Measurements from ENCODE around the gene ANK2. TPM values are rescaled to one million over a fixed set of nuclear protein-coding genes. Genes with fewer than 3 reads are reported as not detected.

ANK2 gene
- total RNA-seq, 4 donors from 2014 or later = 25.9 to 64.4 (median 55.4) TPM

DNA sequence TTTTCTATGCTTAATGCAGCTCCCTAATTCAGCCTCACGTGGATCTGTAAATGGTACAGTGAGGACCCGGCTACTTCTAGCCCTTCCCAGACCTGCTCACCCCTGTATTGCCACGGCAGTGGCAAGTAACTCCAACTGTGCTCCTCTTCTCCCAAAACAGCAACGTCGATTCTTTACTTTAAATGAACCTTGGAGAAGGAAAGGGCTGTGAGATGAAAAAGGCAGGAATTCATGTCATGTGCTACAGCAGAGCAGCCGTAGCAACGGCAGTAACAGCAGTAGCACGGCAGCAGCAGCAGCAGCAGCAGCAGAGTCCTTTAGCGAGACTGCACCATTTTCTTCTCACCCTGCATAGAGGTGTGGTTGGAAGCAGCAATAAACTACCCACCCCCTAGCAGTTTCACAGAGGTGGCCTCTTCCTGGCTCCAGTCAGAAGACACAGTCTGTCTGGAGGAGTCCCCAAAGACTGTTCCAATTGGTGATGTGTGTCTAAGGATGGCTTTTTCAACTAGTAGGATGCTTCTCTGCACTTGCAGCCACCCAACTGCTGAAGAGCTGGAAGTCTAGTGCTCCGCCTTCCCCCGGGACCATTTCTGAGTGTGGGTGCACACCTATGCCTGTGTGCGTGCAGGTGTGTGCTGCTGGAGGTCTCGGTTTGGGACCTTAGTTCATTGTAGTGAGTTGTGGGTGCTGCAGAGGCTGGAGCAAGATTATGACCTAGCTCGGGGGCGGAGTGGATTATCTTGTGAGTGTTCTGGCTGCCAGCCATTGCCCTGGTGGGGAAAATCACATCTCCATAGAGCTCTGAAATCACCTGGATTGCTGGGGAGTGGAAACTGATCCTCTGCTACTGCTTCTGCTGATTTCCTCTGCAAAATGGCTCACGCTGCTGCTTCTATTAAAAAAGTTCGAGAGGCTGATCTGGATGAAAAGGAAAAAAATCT, 67.2 kb downstream of the ANK2 start:
- H3K4me1 ChIP-seq = no peaks in the 10 kb centered on the region
- no peaks in the 10 kb centered on the region for H3K36me3 ChIP-seq
- no peaks in the 10 kb centered on the region for H3K27me3 ChIP-seq
- peak overlapping the region in 2 of 3 donors; percentile 52 to 58 for H3K27ac ChIP-seq
- peak overlapping the region; percentile 9 to 20 (median 17) for H3K4me3 ChIP-seq (replicated peaks in 1 of 3)
- peak in 1 of 2 donors; percentile 67 for TF ChIP-seq POLR2A (IDR thresholded peaks at IDR 0.05)
- TF ChIP-seq, protein P1, sequence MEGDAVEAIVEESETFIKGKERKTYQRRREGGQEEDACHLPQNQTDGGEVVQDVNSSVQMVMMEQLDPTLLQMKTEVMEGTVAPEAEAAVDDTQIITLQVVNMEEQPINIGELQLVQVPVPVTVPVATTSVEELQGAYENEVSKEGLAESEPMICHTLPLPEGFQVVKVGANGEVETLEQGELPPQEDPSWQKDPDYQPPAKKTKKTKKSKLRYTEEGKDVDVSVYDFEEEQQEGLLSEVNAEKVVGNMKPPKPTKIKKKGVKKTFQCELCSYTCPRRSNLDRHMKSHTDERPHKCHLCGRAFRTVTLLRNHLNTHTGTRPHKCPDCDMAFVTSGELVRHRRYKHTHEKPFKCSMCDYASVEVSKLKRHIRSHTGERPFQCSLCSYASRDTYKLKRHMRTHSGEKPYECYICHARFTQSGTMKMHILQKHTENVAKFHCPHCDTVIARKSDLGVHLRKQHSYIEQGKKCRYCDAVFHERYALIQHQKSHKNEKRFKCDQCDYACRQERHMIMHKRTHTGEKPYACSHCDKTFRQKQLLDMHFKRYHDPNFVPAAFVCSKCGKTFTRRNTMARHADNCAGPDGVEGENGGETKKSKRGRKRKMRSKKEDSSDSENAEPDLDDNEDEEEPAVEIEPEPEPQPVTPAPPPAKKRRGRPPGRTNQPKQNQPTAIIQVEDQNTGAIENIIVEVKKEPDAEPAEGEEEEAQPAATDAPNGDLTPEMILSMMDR (IDR thresholded peaks at IDR 0.05) = peak in 1 of 6 experiments; percentile 14
- WGBS, 2 donors = 33 to 42% methylated on average over 17 of the region's 17 CpGs
- peak; percentile 33 to 46 for DNase-seq
- intact Hi-C loops (cut with DNase I) = no loop called here
- H3K9me3 ChIP-seq = no peaks in the 10 kb centered on the region

DNA sequence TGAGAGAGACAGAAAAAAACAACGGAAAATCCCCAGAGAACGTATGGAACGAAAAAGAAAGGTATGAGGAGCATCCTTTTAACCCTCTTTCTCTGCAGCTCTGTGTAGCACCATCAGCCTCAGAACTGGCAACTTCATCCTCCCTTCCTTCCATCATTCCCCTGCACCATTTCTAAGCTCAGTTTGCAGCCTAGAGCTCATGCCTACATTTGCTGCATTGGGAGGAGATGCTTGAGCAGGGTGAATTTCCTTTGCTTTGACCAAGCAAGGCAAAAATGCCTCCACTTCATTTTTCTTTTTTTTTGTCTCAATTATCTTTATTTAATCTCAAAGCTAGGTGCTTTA, 67.9 kb downstream of the ANK2 start:
- intact Hi-C loops (cut with DNase I) = no loop called here
- Histone ChIP-seq H3K9me3 (no peaks in the 10 kb centered on the region), H3K36me3 (no peaks in the 10 kb centered on the region), H3K27ac (no peak overlapping the region), H3K27me3 (no peaks in the 10 kb centered on the region), H3K4me1 (no peaks in the 10 kb centered on the region), H3K4me3 (replicated peaks in 1 of 3) (peak overlapping the region in 2 of 3 donors; percentile 17 to 20)
- TF ChIP-seq, protein P1 (IDR thresholded peaks at IDR 0.05) = no peak
- TF ChIP-seq POLR2A (IDR thresholded peaks at IDR 0.05) = no peak
- DNase-seq = no peak
- 49 to 61% methylated on average over 3 of the region's 3 CpGs for WGBS, 2 donors

DNA sequence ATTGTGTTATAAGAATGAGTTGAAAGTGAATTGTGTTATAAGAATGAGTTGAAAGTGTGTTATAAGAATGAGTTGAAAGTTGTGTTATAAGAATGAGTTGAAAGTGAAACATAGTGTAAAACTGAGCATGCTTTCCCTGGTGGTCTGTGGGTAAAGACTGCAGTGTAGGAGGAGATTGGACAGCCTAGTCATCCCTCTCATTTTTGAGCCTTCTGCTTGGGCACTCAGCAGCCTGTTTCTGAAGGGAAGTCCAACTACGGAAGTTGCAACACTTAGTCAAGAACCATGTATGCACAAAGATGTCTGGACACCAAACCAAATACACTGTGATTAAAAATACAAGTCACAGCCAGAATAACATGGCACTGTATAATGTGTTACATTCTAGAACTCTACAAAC, 72.6 kb downstream of the ANK2 start:
- H3K27me3 ChIP-seq = no peaks in the 10 kb centered on the region
- DNase-seq = no peak
- no peaks in the 10 kb centered on the region for H3K9me3 ChIP-seq
- no peak overlapping the region for H3K27ac ChIP-seq
- no peak for TF ChIP-seq POLR2A (IDR thresholded peaks at IDR 0.05)
- TF ChIP-seq, protein P1 (IDR thresholded peaks at IDR 0.05) = no peak
- H3K4me1 ChIP-seq = peaks cover 3 to 10% of the 10 kb centered on the region in 2 donors
- WGBS, 2 donors = 88 to 96% methylated on average over 1 of the region's 1 CpG
- H3K4me3 ChIP-seq (replicated peaks in 1 of 3) = no peak overlapping the region
- intact Hi-C loops (cut with DNase I) = no loop called here
- H3K36me3 ChIP-seq = no peaks in the 10 kb centered on the region

DNA sequence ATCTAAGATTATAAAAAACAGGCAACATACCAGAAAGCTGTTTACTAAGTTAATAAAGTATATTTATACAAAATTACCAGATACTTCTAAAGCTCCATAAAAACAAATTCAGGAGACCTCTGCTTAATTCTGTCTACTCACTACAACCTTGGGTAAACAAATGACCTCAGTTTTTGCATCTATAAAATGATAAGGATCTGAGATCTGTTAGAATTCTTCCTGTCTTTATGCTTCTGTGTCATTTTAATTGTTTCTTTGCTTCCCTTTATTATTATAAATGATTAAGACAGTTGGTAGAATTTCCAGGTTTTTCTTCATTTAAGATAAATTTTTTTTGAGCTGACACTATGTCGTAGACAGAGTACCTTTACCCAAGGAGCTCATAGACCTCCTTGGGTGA, 76.0 kb downstream of the ANK2 start:
- Histone ChIP-seq H3K36me3 (no peaks in the 10 kb centered on the region), H3K27me3 (no peaks in the 10 kb centered on the region), H3K9me3 (no peaks in the 10 kb centered on the region), H3K27ac (no peak overlapping the region), H3K4me1 (peaks cover 8 to 13% of the 10 kb centered on the region in 2 donors), H3K4me3 (replicated peaks in 1 of 3) (no peak overlapping the region)
- no peak for TF ChIP-seq POLR2A (IDR thresholded peaks at IDR 0.05)
- TF ChIP-seq, protein P1 (IDR thresholded peaks at IDR 0.05) = no peak
- WGBS, 2 donors = 93 to 96% methylated on average over 1 of the region's 1 CpG
- no peak for DNase-seq
- intact Hi-C loops (cut with DNase I) = no loop called here

DNA sequence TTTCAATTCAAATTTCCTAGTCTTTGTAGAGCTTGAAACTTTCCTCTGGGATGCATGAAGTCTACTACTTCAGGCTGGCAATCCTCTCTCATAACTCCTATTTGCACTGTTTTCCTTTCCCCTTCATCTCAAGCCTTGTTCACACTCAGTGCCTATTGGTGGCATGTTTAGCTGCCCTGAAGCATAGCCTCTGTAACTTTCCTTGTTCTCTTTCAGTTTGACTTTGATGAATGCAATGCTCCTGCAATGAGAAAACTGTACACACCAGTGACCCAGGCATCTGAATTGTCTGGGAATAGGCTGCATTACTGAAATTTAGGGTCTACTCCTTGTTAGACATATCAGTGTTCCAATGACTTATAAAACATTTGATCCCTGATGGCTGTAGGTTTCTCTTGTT, 81.7 kb downstream of the ANK2 start:
- no peak for TF ChIP-seq POLR2A (IDR thresholded peaks at IDR 0.05)
- TF ChIP-seq, protein P1 (IDR thresholded peaks at IDR 0.05) = no peak
- peaks cover 5 to 12% of the 10 kb centered on the region in 2 donors for H3K4me1 ChIP-seq
- H3K27ac ChIP-seq = no peak overlapping the region
- H3K4me3 ChIP-seq (replicated peaks in 1 of 3) = no peak overlapping the region
- intact Hi-C loops (cut with DNase I) = no loop called here
- no peaks in the 10 kb centered on the region for H3K36me3 ChIP-seq
- no peak for DNase-seq
- H3K27me3 ChIP-seq = no peaks in the 10 kb centered on the region
- no peaks in the 10 kb centered on the region for H3K9me3 ChIP-seq

All from thyroid gland (tissue), 4 donors.